ENCODE results near the gene DENND1A.

- TF ChIP-seq CTCF (conservative IDR thresholded peaks at IDR 0.05; ENCODE audit: low read depth in 2 of 2) (no peak), REST (IDR thresholded peaks at IDR 0.05; ENCODE audit: unreplicated experiment) (no peak), EZH2 (IDR thresholded peaks at IDR 0.05; ENCODE audit: low read depth, unreplicated experiment) (no peak), EZH2phosphoT487 (IDR thresholded peaks at IDR 0.05; ENCODE audit: unreplicated experiment) (no peak), JUNB (IDR thresholded peaks at IDR 0.05; ENCODE audit: unreplicated experiment) (no peak), CREB1 (CRISPR knock-in tag; IDR thresholded peaks at IDR 0.05; ENCODE audit: low read depth) (no peak), ZNF114 (CRISPR knock-in tag; IDR thresholded peaks at IDR 0.05) (no peak), POLR2AphosphoS5 (IDR thresholded peaks at IDR 0.05; ENCODE audit: low read depth) (no peak), ETS1 (IDR thresholded peaks at IDR 0.05) (no peak)
Measured at GRCh38 chr9:123946101-123946821, 16.3 kb upstream of the DENND1A start.
